Esophagus squamous epithelium (tissue), 4 donors: ENCODE results near the gene EHMT1.

Source experiments
- CTCF ChIP-seq, 6 experiments: fragments of 450-650 bp in 4 of 6; fragments of 200-600 bp in 2 of 6; sonication (generic) in 2 of 6; IDR thresholded peaks; one replicate each; pipeline ENCODE4 v1.5.1; 2016 to 2019; ENCODE audit warnings: antibody characterized with exemption in 6 of 6, mild to moderate bottlenecking in 4 of 6, moderate library complexity in 4 of 6
- POLR2A ChIP-seq, 4 donors: fragments of 450-650 bp; IDR thresholded peaks; one replicate each; pipeline ENCODE4 v1.6.1; 2017; ENCODE audit warnings: antibody characterized with exemption in 4 of 4, mild to moderate bottlenecking in 4 of 4, moderate library complexity in 3 of 4

- TF ChIP-seq CTCF (IDR thresholded peaks at IDR 0.05) (no peak), POLR2A (IDR thresholded peaks at IDR 0.05) (no peak)
Observed at GRCh38 chr9:137764171-137764671, 145.4 kb downstream of the EHMT1 start.
